ENCODE measurements around the gene TSPAN9. TPM values are rescaled to one million over a fixed set of nuclear protein-coding genes. Genes with fewer than 3 reads are reported as not detected.

TSPAN9 gene
- total and polyA plus RNA-seq, 11 donors, result 70.0 to 387 (median 151) TPM

DNA sequence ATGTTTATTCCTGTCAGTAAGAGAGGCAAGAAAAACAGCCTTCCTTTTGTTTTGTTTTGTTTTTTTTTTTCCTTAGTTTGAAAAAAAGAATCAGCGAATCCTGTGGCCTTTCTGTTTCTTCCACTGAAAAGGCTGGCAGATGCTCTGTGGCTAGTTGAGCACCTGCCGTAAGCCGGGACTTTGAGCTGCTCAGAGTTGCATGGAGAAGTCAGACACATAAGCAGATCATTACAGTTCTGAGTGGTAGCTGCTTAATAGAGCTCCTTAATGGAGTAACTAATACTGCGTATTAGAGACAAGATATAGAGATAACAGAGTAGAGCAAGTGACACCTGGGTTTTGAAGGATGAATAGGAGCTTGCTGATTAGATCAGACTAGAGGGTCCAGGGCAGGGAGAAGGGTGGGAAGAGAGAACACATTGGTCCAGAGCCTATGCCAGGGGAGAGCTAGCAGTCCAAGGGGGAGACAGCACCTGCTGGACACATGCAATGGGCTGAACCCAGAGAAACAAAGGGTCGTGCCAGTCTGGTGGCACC lies 129.4 kb downstream of the TSPAN9 start:
- H3K4me1 ChIP-seq, result peaks cover 0 to 71% (median 46%) of the 10 kb centered on the region in 12 donors
- intact Hi-C loops (cut with DNase I), result loop anchor here in 4 of 10 donors (2.0 to 10.0 kb wide), 5 partner anchors 36 to 132 kb away; partner anchors contain the start of gene TSPAN9 (in 2 of the 4)

DNA sequence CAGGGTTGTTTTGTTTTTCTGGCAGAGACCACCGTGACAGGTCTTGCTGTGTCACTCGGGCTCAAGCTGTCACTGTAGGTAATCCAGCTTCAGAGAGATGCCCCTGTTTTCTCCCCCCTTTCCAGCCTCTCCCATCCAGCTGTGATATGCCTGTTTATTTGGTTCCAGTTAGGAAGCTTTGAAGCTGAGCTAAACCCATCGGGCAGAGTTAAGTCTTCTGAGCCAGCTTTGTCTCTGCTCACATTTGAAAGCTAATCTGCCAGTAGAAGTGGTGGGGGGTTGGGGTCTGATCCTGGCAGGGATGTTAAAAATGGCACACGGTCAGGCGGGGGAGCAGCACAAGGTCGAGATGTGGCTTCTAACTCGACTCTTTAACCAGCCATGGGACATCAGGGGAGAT lies 130.0 kb downstream of the TSPAN9 start:
- Histone ChIP-seq H3K27ac (peak overlapping the region; percentile 12 to 97 (median 82)), H3K4me1 (peaks cover 0 to 66% (median 43%) of the 10 kb centered on the region in 12 donors), H3K9me3 (no peaks in the 10 kb centered on the region), H3K27me3 (peaks cover 0 to 5% (median 0%) of the 10 kb centered on the region in 9 donors), H3K4me3 (no peak overlapping the region), H3K36me3 (peaks cover 0 to 15% (median 0%) of the 10 kb centered on the region in 9 donors)
- peak in 1 of 4 donors; percentile 26 for ATAC-seq
- 46 to 64% (median 51%) methylated on average over 6 to 7 of the region's 7 CpGs for WGBS, 4 donors
- intact Hi-C loops (cut with DNase I), result loop anchor here in 4 of 10 donors (2.0 to 10.0 kb wide), 5 partner anchors 35 to 132 kb away; partner anchors contain the start of gene TSPAN9 (in 2 of the 4)
- no peak for TF ChIP-seq POLR2A (IDR thresholded peaks at IDR 0.05)
- TF ChIP-seq, protein P1, sequence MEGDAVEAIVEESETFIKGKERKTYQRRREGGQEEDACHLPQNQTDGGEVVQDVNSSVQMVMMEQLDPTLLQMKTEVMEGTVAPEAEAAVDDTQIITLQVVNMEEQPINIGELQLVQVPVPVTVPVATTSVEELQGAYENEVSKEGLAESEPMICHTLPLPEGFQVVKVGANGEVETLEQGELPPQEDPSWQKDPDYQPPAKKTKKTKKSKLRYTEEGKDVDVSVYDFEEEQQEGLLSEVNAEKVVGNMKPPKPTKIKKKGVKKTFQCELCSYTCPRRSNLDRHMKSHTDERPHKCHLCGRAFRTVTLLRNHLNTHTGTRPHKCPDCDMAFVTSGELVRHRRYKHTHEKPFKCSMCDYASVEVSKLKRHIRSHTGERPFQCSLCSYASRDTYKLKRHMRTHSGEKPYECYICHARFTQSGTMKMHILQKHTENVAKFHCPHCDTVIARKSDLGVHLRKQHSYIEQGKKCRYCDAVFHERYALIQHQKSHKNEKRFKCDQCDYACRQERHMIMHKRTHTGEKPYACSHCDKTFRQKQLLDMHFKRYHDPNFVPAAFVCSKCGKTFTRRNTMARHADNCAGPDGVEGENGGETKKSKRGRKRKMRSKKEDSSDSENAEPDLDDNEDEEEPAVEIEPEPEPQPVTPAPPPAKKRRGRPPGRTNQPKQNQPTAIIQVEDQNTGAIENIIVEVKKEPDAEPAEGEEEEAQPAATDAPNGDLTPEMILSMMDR (IDR thresholded peaks at IDR 0.05), result no peak
- DNase-seq, result no peak

More for the DNA sequence above, 129.4 kb downstream of the TSPAN9 start:
- WGBS, 4 donors, result 56 to 79% (median 72%) methylated on average over 5 of the region's 5 CpGs
- no peaks in the 10 kb centered on the region for H3K9me3 ChIP-seq
- no peak for DNase-seq
- H3K27ac ChIP-seq, result peak overlapping the region; percentile 33 to 97 (median 82)
- H3K4me3 ChIP-seq, result no peak overlapping the region
- no peak for ATAC-seq
- TF ChIP-seq POLR2A (IDR thresholded peaks at IDR 0.05), result no peak
- TF ChIP-seq, protein P1 (IDR thresholded peaks at IDR 0.05), result no peak
- H3K27me3 ChIP-seq, result peaks cover 0 to 11% (median 0%) of the 10 kb centered on the region in 9 donors
- peaks cover 0 to 15% (median 0%) of the 10 kb centered on the region in 9 donors for H3K36me3 ChIP-seq

DNA sequence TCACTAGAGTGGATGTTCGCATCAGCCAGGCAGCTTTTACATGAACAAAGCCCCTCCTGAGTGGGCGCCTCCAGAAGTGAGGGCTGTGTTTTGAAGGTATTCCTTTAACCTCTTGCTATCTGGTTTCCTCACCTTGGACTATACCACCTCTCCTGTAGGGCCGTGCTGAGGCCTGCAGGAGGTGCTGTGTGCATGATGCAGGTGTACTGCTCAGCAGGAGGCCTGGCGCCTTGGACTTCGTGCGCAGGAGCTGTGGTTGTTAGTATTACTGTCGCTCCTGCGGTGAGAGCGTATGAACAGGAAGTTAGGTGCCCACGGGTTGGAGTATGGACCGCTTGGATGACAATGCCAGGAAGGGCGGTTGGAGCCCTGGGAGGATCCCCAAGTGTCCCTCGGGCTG lies 130.7 kb downstream of the TSPAN9 start:
- peak overlapping the region; percentile 12 to 97 (median 82) for H3K27ac ChIP-seq
- H3K4me1 ChIP-seq, result peaks cover 0 to 72% (median 41%) of the 10 kb centered on the region in 12 donors
- no peaks in the 10 kb centered on the region for H3K9me3 ChIP-seq
- peaks cover 0 to 15% (median 0%) of the 10 kb centered on the region in 9 donors for H3K36me3 ChIP-seq
- TF ChIP-seq, protein P1 (IDR thresholded peaks at IDR 0.05), result peak in 10 of 12 donors; percentile 16 to 57 (median 38)
- TF ChIP-seq POLR2A (IDR thresholded peaks at IDR 0.05), result no peak
- H3K27me3 ChIP-seq, result no peaks in the 10 kb centered on the region
- DNase-seq (peak in 1 of 5 donors; percentile 39), ATAC-seq (peak; percentile 16 to 49 (median 43))
- H3K4me3 ChIP-seq, result no peak overlapping the region
- 47 to 73% (median 58%) methylated on average over 13 of the region's 13 CpGs for WGBS, 4 donors
- intact Hi-C loops (cut with DNase I), result loop anchor here in 4 of 10 donors (2.0 to 10.0 kb wide), 5 partner anchors 34 to 133 kb away; partner anchors contain the start of gene TSPAN9 (in 2 of the 4)

DNA sequence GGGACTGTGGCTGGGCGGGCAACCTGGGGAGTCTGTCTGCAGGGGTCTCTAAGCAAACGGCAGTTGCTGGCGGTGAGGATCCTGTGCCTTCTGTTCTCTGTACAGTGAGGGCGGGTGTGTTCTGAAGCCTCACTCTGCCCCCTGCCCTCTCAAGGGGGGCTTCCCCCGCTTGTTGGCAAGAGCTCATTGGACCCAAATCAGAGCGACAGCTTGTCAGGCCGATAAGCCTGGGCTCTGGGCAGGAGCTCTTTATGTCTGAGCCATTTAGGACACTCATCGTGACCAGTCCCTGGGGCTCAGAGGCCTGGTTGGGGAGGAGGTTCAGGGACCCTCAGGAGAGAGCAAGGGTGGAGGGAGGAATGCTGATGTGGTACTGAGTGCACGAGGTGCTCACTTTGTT lies 136.0 kb downstream of the TSPAN9 start:
- Histone ChIP-seq H3K4me3 (no peak overlapping the region), H3K36me3 (peaks cover 0 to 31% (median 7%) of the 10 kb centered on the region in 9 donors), H3K4me1 (peaks cover 6 to 76% (median 47%) of the 10 kb centered on the region in 12 donors), H3K27ac (peak overlapping the region in 9 of 12 donors; percentile 20 to 91 (median 68)), H3K9me3 (no peaks in the 10 kb centered on the region), H3K27me3 (no peaks in the 10 kb centered on the region)
- intact Hi-C loops (cut with DNase I), result loop anchor here in 1 of 10 donors (5.0 kb wide), 1 partner anchor 59 kb away; no protein-coding TSS in a partner anchor
- DNase-seq, result peak in 4 of 5 donors; percentile 72 to 84 (median 76)
- TF ChIP-seq POLR2A (IDR thresholded peaks at IDR 0.05), result no peak
- TF ChIP-seq, protein P1 (IDR thresholded peaks at IDR 0.05), result no peak
- ATAC-seq, result peak; percentile 68 to 83 (median 76)
- WGBS, 4 donors, result 38 to 53% (median 52%) methylated on average over 5 to 9 of the region's 9 CpGs

All from heart left ventricle (tissue), 16 donors.